Occipital lobe (tissue), 2 donors: ENCODE results near the gene S100A1. TPM values are rescaled to one million over a fixed set of nuclear protein-coding genes. Genes with fewer than 3 reads are reported as not detected.

Experiments used
- DNase-seq: peaks from one replicate; lab custom pipeline; 2025; lab: John Stamatoyannopoulos, UW
- total RNA-seq: library from RNA; depleted of rRNA; stranded (reverse); fragments of >200 nt; gene quantifications from one replicate; pipeline ENCODE4 v1.2.3, GENCODE V29; 2014

The S100A1 gene
- total RNA-seq, 1 donor from 2014 or later, result 0.47 TPM

DNA sequence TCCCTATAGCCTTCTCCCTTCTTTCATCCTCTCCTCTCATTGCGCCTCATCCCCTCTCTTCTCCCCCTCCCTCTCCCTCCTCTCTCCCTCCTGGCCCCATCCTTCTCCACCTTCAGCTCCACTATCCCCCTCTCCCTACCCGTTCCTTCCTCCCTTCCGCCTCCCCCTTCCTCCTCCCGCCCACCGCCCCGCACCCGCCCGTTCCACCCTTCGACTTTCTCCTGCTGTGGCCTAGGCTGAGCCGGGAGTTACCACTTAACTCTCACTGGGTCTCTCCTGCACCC, 51.8 kb downstream of the S100A1 start:
- no peak for DNase-seq

Other genes starting within 250 kb of the S100A1 start
- gene S100A8, start 237.4 kb upstream of the S100A1 start, total RNA-seq, result 3.9 TPM
- gene S100A7A, start 211.9 kb upstream of the S100A1 start, total RNA-seq, result not detected
- gene S100A7, start 167.8 kb upstream of the S100A1 start, total RNA-seq, result not detected
- gene S100A6, start 92.4 kb upstream of the S100A1 start, total RNA-seq, result 9.2 TPM
- gene S100A5, start 87.5 kb upstream of the S100A1 start, total RNA-seq, result not detected
- 0.62 TPM for gene S100A4, start 82.6 kb upstream of the S100A1 start, total RNA-seq
- not detected for gene S100A3, start 79.2 kb upstream of the S100A1 start, total RNA-seq
- gene S100A2, start 62.6 kb upstream of the S100A1 start, total RNA-seq, result not detected
- 13.3 TPM for gene S100A16, start 15.3 kb upstream of the S100A1 start, total RNA-seq
- 0.47 TPM for gene S100A14, start 12.1 kb upstream of the S100A1 start, total RNA-seq
- 5.3 TPM for gene S100A13, start 929 bp upstream of the S100A1 start, total RNA-seq
- 77.0 TPM for gene CHTOP, start 5.6 kb downstream of the S100A1 start, total RNA-seq
- gene SNAPIN, start 30.3 kb downstream of the S100A1 start, total RNA-seq, result 36.3 TPM
- gene ILF2, start 42.6 kb downstream of the S100A1 start, total RNA-seq, result 177 TPM
- 0.16 TPM for gene NPR1, start 50.3 kb downstream of the S100A1 start, total RNA-seq
- 33.2 TPM for gene INTS3, start 99.6 kb downstream of the S100A1 start, total RNA-seq
- gene SLC27A3, start 147.0 kb downstream of the S100A1 start, total RNA-seq, result 14.5 TPM